Ishikawa (cell line): ENCODE data around the gene RRAD.

Source experiments
- CEBPB ChIP-seq: IDR thresholded peaks from 2 replicates; pipeline ENCODE4 v1.6.1; 2012
- CREB1 ChIP-seq: IDR thresholded peaks from 2 replicates; pipeline ENCODE4 v1.6.1; 2012; ENCODE audit warnings: low read depth
- EGR1 ChIP-seq: IDR thresholded peaks from 2 replicates; pipeline ENCODE4 v1.6.1; 2012
- EP300 ChIP-seq: IDR thresholded peaks from 2 replicates; pipeline ENCODE4 v1.6.1; 2012; ENCODE audit warnings: borderline replicate concordance
- FOXM1 ChIP-seq: IDR thresholded peaks from 2 replicates; pipeline ENCODE4 v1.6.1; 2012; ENCODE audit warnings: low read depth, borderline replicate concordance
- NFIC ChIP-seq: IDR thresholded peaks from 2 replicates; pipeline ENCODE4 v1.6.1; 2012
- RAD21 ChIP-seq: IDR thresholded peaks from 2 replicates; pipeline ENCODE4 v1.6.1; 2012; ENCODE audit warnings: low read depth
- TAF1 ChIP-seq: IDR thresholded peaks from 2 replicates; pipeline ENCODE4 v1.6.1; 2012; ENCODE audit warnings: low read depth, mild to moderate bottlenecking
- TCF12 ChIP-seq: IDR thresholded peaks from 2 replicates; pipeline ENCODE4 v1.6.1; 2012; ENCODE audit warnings: low read depth
- TEAD4 ChIP-seq: IDR thresholded peaks from 2 replicates; pipeline ENCODE4 v1.6.1; 2012
- YY1 ChIP-seq: IDR thresholded peaks from 2 replicates; pipeline ENCODE4 v1.6.1; 2012; ENCODE audit warnings: low read depth
- TF ChIP-seq, protein P1 (sequence below): IDR thresholded peaks from 2 replicates; pipeline ENCODE4 v1.6.1; 2012; ENCODE audit warnings: low read depth, mild to moderate bottlenecking
- TF ChIP-seq, protein P2 (sequence below): IDR thresholded peaks from 2 replicates; pipeline ENCODE4 v1.6.1; 2012
- TF ChIP-seq, protein P3 (sequence below): IDR thresholded peaks from 2 replicates; pipeline ENCODE4 v1.6.1; 2012

The RRAD gene

DNA sequence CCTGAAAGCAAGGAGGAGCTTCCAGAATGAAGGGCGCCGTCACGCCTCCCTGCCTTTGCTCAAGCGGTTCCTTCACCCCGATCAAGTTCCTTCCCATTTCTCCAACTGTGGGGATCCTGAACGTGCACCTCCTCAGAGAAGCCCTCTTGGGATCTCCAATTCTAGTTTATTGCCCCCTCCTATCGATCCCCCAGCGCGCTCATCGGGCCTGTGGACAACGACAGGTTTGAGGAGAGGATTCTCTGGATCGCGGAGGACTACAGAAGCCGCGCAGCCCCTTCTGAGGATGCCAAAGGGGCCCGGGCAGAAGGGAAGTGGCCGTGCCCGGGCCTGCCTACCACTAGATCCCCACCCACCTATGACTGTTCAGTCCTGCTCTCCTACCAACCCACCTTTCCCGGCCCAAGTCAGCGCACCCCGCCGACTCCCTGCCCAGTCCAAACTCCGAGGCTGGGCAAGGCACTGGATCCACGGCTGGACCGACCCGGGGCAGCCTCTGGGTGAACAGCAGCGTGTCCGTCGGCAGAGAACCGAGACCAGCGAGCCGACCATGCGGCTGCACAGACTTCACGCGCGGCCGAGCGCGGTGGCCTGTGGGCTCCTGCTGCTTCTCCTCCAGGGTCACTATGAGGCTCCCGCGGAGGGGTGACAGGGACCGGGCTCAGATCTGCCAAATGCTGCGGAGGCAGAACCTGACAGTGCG, 22.9 kb upstream of the RRAD start:
- TF ChIP-seq RAD21 (no peak), TCF12 (no peak), EP300 (no peak)

DNA sequence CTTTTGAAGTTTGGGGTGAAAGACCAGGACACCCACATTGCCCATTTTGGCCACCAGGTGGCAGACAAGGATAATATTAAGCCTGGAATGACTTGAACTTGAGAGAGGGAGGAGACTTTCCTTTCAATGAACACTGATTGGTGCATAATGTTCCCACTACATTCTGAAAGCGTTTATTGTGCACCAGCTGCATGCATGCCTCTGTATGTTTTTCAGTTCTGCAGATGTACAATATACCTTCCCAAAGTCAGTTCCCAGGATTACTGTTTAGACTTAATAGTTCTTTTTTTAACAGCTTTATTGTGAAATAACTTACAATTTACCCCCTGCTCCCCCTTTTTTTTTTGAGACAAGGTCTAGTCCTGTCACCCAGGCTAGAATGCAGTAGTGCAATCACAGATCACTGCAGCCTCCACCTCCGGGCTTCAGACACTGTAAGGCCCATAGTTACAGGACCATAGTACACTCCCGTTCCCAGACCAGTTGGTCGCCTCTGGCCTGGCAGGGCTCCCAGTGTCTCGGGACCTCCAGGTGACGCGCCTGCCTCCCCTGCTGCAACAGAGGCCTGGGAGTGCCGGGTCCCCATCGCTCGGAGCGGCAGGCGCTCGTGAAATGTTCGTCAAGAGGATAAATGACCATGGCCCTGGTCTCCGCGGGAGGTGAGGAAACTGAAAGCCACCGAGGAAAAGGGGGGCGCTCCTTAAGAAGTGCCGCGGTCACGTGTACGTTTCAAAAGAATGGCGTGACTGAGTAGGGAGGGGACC, 22.1 kb upstream of the RRAD start:
- TF ChIP-seq, protein P1, sequence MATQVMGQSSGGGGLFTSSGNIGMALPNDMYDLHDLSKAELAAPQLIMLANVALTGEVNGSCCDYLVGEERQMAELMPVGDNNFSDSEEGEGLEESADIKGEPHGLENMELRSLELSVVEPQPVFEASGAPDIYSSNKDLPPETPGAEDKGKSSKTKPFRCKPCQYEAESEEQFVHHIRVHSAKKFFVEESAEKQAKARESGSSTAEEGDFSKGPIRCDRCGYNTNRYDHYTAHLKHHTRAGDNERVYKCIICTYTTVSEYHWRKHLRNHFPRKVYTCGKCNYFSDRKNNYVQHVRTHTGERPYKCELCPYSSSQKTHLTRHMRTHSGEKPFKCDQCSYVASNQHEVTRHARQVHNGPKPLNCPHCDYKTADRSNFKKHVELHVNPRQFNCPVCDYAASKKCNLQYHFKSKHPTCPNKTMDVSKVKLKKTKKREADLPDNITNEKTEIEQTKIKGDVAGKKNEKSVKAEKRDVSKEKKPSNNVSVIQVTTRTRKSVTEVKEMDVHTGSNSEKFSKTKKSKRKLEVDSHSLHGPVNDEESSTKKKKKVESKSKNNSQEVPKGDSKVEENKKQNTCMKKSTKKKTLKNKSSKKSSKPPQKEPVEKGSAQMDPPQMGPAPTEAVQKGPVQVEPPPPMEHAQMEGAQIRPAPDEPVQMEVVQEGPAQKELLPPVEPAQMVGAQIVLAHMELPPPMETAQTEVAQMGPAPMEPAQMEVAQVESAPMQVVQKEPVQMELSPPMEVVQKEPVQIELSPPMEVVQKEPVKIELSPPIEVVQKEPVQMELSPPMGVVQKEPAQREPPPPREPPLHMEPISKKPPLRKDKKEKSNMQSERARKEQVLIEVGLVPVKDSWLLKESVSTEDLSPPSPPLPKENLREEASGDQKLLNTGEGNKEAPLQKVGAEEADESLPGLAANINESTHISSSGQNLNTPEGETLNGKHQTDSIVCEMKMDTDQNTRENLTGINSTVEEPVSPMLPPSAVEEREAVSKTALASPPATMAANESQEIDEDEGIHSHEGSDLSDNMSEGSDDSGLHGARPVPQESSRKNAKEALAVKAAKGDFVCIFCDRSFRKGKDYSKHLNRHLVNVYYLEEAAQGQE: no peak
- peak; percentile 84 for TF ChIP-seq RAD21

DNA sequence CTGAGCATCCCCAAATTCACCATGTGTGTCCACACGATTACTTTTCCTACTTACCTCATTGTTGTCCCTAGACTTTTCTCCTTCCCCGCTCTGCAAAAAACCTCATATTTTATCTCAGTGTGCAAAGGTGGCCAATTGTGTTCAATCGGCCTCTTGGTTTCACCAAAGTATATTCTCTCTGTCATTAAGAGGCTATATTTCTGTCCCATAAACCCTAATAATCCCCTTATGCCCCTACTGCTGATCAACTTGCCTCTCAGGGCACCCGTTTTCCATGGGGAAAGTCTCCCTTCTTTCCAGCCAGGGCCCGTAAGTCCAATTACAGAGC, 21.6 kb upstream of the RRAD start:
- TF ChIP-seq TAF1: no peak
- TF ChIP-seq, protein P2, sequence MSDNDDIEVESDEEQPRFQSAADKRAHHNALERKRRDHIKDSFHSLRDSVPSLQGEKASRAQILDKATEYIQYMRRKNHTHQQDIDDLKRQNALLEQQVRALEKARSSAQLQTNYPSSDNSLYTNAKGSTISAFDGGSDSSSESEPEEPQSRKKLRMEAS: no peak
- no peak for TF ChIP-seq TCF12
- no peak for TF ChIP-seq EP300
- no peak for TF ChIP-seq RAD21
- TF ChIP-seq, protein P1: no peak
- TF ChIP-seq CEBPB: no peak
- no peak for TF ChIP-seq FOXM1
- TF ChIP-seq EGR1: no peak
- TF ChIP-seq YY1: no peak
- no peak for TF ChIP-seq CREB1
- TF ChIP-seq TEAD4: no peak
- TF ChIP-seq, protein P3, sequence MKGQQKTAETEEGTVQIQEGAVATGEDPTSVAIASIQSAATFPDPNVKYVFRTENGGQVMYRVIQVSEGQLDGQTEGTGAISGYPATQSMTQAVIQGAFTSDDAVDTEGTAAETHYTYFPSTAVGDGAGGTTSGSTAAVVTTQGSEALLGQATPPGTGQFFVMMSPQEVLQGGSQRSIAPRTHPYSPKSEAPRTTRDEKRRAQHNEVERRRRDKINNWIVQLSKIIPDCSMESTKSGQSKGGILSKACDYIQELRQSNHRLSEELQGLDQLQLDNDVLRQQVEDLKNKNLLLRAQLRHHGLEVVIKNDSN: no peak

DNA sequence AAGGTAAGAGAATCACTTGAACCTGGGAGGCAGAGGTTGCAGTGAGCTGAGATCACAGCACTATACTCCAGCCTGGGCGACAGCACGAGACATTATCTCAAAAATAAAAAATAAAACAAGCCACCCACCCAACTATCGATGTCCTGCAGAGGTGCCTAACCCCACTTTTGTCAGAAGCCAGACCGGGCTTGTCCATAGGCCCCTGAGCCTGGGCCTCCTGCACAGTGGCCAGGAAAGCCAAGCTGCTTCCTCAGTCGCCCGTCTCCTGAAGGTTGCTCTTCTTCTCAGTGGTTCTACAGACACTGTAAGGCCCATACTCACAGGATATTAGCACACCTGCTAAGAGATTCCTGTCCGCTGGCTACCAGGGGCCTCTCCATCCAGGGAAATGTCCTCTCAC, 21.2 kb upstream of the RRAD start:
- TF ChIP-seq, protein P1: no peak

DNA sequence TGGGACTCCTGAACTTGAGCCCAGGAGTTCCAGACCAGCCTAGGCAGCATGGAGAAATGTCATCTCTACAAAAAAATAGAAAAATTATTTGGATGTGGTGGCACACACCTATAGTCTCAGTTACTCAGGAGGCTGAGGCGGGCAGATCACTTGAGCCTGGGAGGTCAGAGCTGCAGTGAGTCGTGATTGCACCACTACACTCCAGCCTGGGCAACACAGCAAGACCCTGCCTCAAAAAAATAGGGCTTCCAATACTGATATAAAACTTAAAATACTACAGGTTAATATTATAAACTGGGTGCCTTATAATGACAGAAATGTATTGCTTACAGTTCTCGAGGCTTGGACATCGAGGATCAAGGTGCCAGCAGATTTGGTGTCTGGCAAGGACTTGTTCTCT, 20.6 kb upstream of the RRAD start:
- TF ChIP-seq RAD21: no peak
- no peak for TF ChIP-seq FOXM1
- TF ChIP-seq NFIC: no peak
- TF ChIP-seq CREB1: no peak
- TF ChIP-seq YY1: no peak
- no peak for TF ChIP-seq TCF12
- no peak for TF ChIP-seq EGR1
- TF ChIP-seq, protein P2: no peak
- TF ChIP-seq, protein P3: no peak
- TF ChIP-seq, protein P1: no peak
- TF ChIP-seq EP300: no peak
- TF ChIP-seq TEAD4: no peak
